ENCODE data around the gene CSNK2B.
A peak's percentile ranks its signal among the peaks of the same experiment; 100 is the strongest.

CSNK2B gene

GRCh38 chr6:31692353-31692752 is 26.5 kb downstream of the CSNK2B start:
- no peak for DNase-seq (ENCODE audit: low read depth)
- no peak for TF ChIP-seq CTCF (IDR thresholded peaks at IDR 0.05; ENCODE audit: low read depth, low read length, missing control alignments)
- H3K4me3 ChIP-seq (ENCODE audit: low read depth, low read length) = no peak overlapping the region
- in situ Hi-C loops (cut with HindIII; ENCODE audit: low sequenced_read_pairs) = loop anchor here (5.0 kb wide), 1 partner anchor 40 kb away; no protein-coding TSS in a partner anchor

- no peak overlapping the region for H3K4me3 ChIP-seq (ENCODE audit: low read depth, low read length)
- in situ Hi-C loops (cut with HindIII; ENCODE audit: low sequenced_read_pairs) = loop anchor here (5.0 kb wide), 1 partner anchor 39 kb away; no protein-coding TSS in a partner anchor
- TF ChIP-seq CTCF (IDR thresholded peaks at IDR 0.05; ENCODE audit: low read depth, low read length, missing control alignments) = no peak
- no peak for DNase-seq (ENCODE audit: low read depth)
Observed at GRCh38 chr6:31692886-31693285, 27.0 kb downstream of the CSNK2B start.

GRCh38 chr6:31693535-31693934 is 27.7 kb downstream of the CSNK2B start:
- in situ Hi-C loops (cut with HindIII; ENCODE audit: low sequenced_read_pairs) = loop anchor here (5.0 kb wide), 1 partner anchor 39 kb away; no protein-coding TSS in a partner anchor
- H3K4me3 ChIP-seq (ENCODE audit: low read depth, low read length) = no peak overlapping the region
- no peak for TF ChIP-seq CTCF (IDR thresholded peaks at IDR 0.05; ENCODE audit: low read depth, low read length, missing control alignments)
- no peak for DNase-seq (ENCODE audit: low read depth)

GRCh38 chr6:31697555-31697954 is 31.7 kb downstream of the CSNK2B start:
- H3K4me3 ChIP-seq (ENCODE audit: low read depth, low read length) = no peak overlapping the region
- in situ Hi-C loops (cut with HindIII; ENCODE audit: low sequenced_read_pairs) = no loop called here
- no peak for DNase-seq (ENCODE audit: low read depth)
- TF ChIP-seq CTCF (IDR thresholded peaks at IDR 0.05; ENCODE audit: low read depth, low read length, missing control alignments) = no peak

- TF ChIP-seq CTCF (IDR thresholded peaks at IDR 0.05; ENCODE audit: low read depth, low read length, missing control alignments) = no peak
- no peak overlapping the region for H3K4me3 ChIP-seq (ENCODE audit: low read depth, low read length)
- in situ Hi-C loops (cut with HindIII; ENCODE audit: low sequenced_read_pairs) = no loop called here
Observed at GRCh38 chr6:31700740-31701401, 35.0 kb downstream of the CSNK2B start.

GRCh38 chr6:31701666-31702404 is 36.0 kb downstream of the CSNK2B start:
- DNase-seq (ENCODE audit: low read depth) = no peak
- TF ChIP-seq CTCF (IDR thresholded peaks at IDR 0.05; ENCODE audit: low read depth, low read length, missing control alignments) = no peak
- in situ Hi-C loops (cut with HindIII; ENCODE audit: low sequenced_read_pairs) = no loop called here
- H3K4me3 ChIP-seq (ENCODE audit: low read depth, low read length) = peak overlapping the region; percentile 95

More at GRCh38 chr6:31700740-31701401, 35.0 kb downstream of the CSNK2B start:
- DNase-seq (ENCODE audit: low read depth) = no peak
